ENCODE results near the gene SSTR3.

- no peak for TF ChIP-seq POLR2A (IDR thresholded peaks at IDR 0.05; ENCODE audit: low read depth)
- TF ChIP-seq, protein P1, sequence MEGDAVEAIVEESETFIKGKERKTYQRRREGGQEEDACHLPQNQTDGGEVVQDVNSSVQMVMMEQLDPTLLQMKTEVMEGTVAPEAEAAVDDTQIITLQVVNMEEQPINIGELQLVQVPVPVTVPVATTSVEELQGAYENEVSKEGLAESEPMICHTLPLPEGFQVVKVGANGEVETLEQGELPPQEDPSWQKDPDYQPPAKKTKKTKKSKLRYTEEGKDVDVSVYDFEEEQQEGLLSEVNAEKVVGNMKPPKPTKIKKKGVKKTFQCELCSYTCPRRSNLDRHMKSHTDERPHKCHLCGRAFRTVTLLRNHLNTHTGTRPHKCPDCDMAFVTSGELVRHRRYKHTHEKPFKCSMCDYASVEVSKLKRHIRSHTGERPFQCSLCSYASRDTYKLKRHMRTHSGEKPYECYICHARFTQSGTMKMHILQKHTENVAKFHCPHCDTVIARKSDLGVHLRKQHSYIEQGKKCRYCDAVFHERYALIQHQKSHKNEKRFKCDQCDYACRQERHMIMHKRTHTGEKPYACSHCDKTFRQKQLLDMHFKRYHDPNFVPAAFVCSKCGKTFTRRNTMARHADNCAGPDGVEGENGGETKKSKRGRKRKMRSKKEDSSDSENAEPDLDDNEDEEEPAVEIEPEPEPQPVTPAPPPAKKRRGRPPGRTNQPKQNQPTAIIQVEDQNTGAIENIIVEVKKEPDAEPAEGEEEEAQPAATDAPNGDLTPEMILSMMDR (IDR thresholded peaks at IDR 0.05), result no peak
Measured at GRCh38 chr22:37203354-37204044, 8.8 kb downstream of the SSTR3 start.
